HG02759 (cell line): Measurements from ENCODE around the gene UQCC2.

Source experiments
- ATAC-seq: cut with Tn5 transposase; IDR thresholded peaks from one replicate; pipeline ENCODE4 v1.9.1; 2021; ENCODE audit warnings: mild to moderate bottlenecking, moderate library complexity; ENCODE audit not compliant: unreplicated experiment

UQCC2 gene

GRCh38 chr6:33744001-33744848 lies 32.7 kb upstream of the UQCC2 start:
- no peak for ATAC-seq

- ATAC-seq: no peak
Measured at GRCh38 chr6:33742837-33743236, 31.3 kb upstream of the UQCC2 start.

GRCh38 chr6:33742092-33742491 lies 30.6 kb upstream of the UQCC2 start:
- ATAC-seq: no peak

- ATAC-seq: no peak
Measured at GRCh38 chr6:33740794-33741193, 29.3 kb upstream of the UQCC2 start.

GRCh38 chr6:33740204-33740608 lies 28.7 kb upstream of the UQCC2 start:
- ATAC-seq: no peak

- ATAC-seq: no peak
Measured at GRCh38 chr6:33739571-33739970, 28.1 kb upstream of the UQCC2 start.

- no peak for ATAC-seq
Measured at GRCh38 chr6:33738879-33739278, 27.4 kb upstream of the UQCC2 start.

- no peak for ATAC-seq
Measured at GRCh38 chr6:33738153-33738552, 26.7 kb upstream of the UQCC2 start.

- ATAC-seq: no peak
Measured at GRCh38 chr6:33737267-33738026, 25.9 kb upstream of the UQCC2 start.

- no peak for ATAC-seq
Measured at GRCh38 chr6:33735216-33735615, 23.7 kb upstream of the UQCC2 start.

GRCh38 chr6:33733709-33734007 lies 22.2 kb upstream of the UQCC2 start:
- no peak for ATAC-seq

GRCh38 chr6:33732817-33733708 lies 21.6 kb upstream of the UQCC2 start:
- ATAC-seq: no peak

GRCh38 chr6:33732385-33732784 lies 20.9 kb upstream of the UQCC2 start:
- ATAC-seq: no peak

- no peak for ATAC-seq
Measured at GRCh38 chr6:33731751-33732282, 20.3 kb upstream of the UQCC2 start.

GRCh38 chr6:33731035-33731434 lies 19.5 kb upstream of the UQCC2 start:
- no peak for ATAC-seq

GRCh38 chr6:33730611-33731010 lies 19.1 kb upstream of the UQCC2 start:
- ATAC-seq: no peak

- ATAC-seq: no peak
Measured at GRCh38 chr6:33729059-33729458, 17.6 kb upstream of the UQCC2 start.

- no peak for ATAC-seq
Measured at GRCh38 chr6:33728438-33728837, 16.9 kb upstream of the UQCC2 start.

- no peak for ATAC-seq
Measured at GRCh38 chr6:33727932-33728331, 16.4 kb upstream of the UQCC2 start.

- no peak for ATAC-seq
Measured at GRCh38 chr6:33727126-33727525, 15.6 kb upstream of the UQCC2 start.

GRCh38 chr6:33726696-33727095 lies 15.2 kb upstream of the UQCC2 start:
- ATAC-seq: no peak
